Stomach (tissue), 4 donors: ENCODE data around the gene EPO.

Experiments used
- EP300 ChIP-seq: sonication (generic); formaldehyde crosslinking; IDR thresholded peaks from one replicate; pipeline ENCODE4 v1.6.1; 2017; ENCODE audit warnings: antibody characterized with exemption
- TF ChIP-seq, protein P1 (sequence below), 7 experiments: fragments of 450-650 bp in 4 of 7; fragments of 200-600 bp in 3 of 7; sonication (generic) in 3 of 7; IDR thresholded peaks; one replicate each; pipeline ENCODE4 v1.5.1; 2016 to 2019; ENCODE audit warnings: antibody characterized with exemption in 7 of 7, control low read depth in 2 of 7, mild to moderate bottlenecking in 1 of 7

DNA sequence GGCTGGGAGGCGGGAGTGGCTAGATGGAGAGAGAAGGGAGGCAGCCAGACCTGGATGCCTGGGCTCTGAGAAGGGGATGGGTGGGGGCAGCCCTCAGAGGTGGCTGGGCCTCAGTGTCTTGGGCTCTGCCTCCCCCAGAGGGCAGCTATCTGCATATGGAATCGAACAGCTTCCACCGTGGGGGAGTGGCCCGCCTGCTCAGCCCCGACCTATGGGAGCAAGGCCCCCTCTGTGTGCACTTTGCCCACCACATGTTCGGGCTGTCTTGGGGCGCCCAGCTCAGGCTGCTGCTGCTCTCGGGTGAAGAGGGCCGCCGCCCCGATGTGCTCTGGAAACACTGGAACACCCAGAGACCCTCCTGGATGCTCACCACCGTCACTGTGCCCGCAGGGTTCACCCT, 16.4 kb downstream of the EPO start:
- no peak for TF ChIP-seq EP300
- TF ChIP-seq, protein P1, sequence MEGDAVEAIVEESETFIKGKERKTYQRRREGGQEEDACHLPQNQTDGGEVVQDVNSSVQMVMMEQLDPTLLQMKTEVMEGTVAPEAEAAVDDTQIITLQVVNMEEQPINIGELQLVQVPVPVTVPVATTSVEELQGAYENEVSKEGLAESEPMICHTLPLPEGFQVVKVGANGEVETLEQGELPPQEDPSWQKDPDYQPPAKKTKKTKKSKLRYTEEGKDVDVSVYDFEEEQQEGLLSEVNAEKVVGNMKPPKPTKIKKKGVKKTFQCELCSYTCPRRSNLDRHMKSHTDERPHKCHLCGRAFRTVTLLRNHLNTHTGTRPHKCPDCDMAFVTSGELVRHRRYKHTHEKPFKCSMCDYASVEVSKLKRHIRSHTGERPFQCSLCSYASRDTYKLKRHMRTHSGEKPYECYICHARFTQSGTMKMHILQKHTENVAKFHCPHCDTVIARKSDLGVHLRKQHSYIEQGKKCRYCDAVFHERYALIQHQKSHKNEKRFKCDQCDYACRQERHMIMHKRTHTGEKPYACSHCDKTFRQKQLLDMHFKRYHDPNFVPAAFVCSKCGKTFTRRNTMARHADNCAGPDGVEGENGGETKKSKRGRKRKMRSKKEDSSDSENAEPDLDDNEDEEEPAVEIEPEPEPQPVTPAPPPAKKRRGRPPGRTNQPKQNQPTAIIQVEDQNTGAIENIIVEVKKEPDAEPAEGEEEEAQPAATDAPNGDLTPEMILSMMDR (IDR thresholded peaks at IDR 0.05) = no peak
